Mammary epithelial cell (primary cell): ENCODE measurements around the gene FIZ1.

Experiments used
- EZH2 ChIP-seq: IDR thresholded peaks from 2 replicates; pipeline ENCODE4 v1.6.1; 2012; ENCODE audit warnings: low read length, inconsistent platforms, borderline replicate concordance
- TF ChIP-seq, protein P1 (sequence below), 2 donors: IDR thresholded peaks in 1 of 2; conservative IDR thresholded peaks in 1 of 2; 2 replicates each; pipeline ENCODE4 v1.5.1; 2011 to 2012; ENCODE audit warnings: inconsistent platforms in 2 of 2, low read length in 2 of 2, mild to moderate bottlenecking in 2 of 2, control low read depth in 1 of 2, low read depth in 1 of 2; ENCODE audit not compliant: insufficient read depth in 1 of 2; ENCODE audit errors: extremely low read depth in 1 of 2

DNA sequence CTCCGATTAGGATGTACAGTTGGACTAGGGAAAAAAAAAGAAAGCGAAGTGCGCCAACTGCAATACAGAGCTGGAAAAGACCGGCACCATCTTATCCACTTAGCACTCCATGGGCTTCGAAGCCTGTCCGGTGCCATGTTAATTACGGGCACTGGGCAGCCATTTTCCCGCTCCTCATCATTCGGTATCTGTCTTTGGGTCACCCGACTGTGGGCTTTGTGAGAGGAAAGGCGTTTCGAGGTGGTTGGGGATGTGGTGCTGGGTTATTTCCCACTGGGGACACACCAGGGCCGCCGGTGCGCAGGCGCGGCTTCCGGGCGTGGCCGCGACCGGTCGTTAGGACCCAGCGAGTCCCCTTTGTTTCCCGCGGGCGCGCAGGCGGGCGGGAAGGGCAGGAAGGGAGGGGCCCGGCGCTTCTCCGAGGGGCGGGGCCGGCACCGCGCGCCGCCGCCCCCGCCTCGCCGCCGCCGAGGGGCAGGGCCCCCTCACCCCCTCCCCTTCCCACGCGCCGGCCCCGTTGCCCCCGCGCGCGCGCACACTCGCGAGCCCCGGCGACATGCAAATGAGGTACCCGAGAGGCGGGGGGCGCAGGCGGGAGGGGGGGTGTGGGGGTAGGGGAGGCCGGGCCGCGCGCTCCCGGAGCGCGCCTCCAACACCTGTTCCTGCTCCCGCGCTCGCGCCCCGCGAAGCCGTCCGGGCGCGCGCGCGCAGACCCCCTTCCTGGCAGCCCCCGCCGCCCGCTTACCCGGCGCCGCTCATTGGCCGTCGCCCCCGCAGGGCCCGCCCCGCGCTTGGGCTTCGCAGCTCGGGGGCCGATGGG lies 735 bp upstream of the FIZ1 start, which contains the start of gene ZNF524:
- TF ChIP-seq, protein P1, sequence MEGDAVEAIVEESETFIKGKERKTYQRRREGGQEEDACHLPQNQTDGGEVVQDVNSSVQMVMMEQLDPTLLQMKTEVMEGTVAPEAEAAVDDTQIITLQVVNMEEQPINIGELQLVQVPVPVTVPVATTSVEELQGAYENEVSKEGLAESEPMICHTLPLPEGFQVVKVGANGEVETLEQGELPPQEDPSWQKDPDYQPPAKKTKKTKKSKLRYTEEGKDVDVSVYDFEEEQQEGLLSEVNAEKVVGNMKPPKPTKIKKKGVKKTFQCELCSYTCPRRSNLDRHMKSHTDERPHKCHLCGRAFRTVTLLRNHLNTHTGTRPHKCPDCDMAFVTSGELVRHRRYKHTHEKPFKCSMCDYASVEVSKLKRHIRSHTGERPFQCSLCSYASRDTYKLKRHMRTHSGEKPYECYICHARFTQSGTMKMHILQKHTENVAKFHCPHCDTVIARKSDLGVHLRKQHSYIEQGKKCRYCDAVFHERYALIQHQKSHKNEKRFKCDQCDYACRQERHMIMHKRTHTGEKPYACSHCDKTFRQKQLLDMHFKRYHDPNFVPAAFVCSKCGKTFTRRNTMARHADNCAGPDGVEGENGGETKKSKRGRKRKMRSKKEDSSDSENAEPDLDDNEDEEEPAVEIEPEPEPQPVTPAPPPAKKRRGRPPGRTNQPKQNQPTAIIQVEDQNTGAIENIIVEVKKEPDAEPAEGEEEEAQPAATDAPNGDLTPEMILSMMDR (conservative IDR thresholded peaks at IDR 0.05 in 1 of 2, IDR thresholded peaks at IDR 0.05 in 1 of 2; ENCODE audit: extremely low read depth in 1 of 2, insufficient read depth in 1 of 2, low read depth in 1 of 2, low read length in 2 of 2): no peak
- no peak for TF ChIP-seq EZH2
